Esophagus squamous epithelium (tissue), 4 donors: ENCODE results near the gene N4BP2.

Source experiments
- POLR2A ChIP-seq, 4 donors: fragments of 450-650 bp; IDR thresholded peaks; one replicate each; pipeline ENCODE4 v1.6.1; 2017; ENCODE audit warnings: antibody characterized with exemption in 4 of 4, mild to moderate bottlenecking in 4 of 4, moderate library complexity in 3 of 4
- TF ChIP-seq, protein P1 (sequence below), 6 experiments: fragments of 450-650 bp in 4 of 6; fragments of 200-600 bp in 2 of 6; sonication (generic) in 2 of 6; IDR thresholded peaks; one replicate each; pipeline ENCODE4 v1.5.1; 2016 to 2019; ENCODE audit warnings: antibody characterized with exemption in 6 of 6, mild to moderate bottlenecking in 4 of 6, moderate library complexity in 4 of 6

- TF ChIP-seq, protein P1, sequence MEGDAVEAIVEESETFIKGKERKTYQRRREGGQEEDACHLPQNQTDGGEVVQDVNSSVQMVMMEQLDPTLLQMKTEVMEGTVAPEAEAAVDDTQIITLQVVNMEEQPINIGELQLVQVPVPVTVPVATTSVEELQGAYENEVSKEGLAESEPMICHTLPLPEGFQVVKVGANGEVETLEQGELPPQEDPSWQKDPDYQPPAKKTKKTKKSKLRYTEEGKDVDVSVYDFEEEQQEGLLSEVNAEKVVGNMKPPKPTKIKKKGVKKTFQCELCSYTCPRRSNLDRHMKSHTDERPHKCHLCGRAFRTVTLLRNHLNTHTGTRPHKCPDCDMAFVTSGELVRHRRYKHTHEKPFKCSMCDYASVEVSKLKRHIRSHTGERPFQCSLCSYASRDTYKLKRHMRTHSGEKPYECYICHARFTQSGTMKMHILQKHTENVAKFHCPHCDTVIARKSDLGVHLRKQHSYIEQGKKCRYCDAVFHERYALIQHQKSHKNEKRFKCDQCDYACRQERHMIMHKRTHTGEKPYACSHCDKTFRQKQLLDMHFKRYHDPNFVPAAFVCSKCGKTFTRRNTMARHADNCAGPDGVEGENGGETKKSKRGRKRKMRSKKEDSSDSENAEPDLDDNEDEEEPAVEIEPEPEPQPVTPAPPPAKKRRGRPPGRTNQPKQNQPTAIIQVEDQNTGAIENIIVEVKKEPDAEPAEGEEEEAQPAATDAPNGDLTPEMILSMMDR (IDR thresholded peaks at IDR 0.05) = no peak
- no peak for TF ChIP-seq POLR2A (IDR thresholded peaks at IDR 0.05)
These were observed 3.5 kb upstream of the N4BP2 start for GRCh38 chr4:40053161-40053560.
